IMR-90 (cell line): ENCODE results near the gene DLG5.

Source experiments
- POLR2A ChIP-seq: IDR thresholded peaks from 2 replicates; pipeline ENCODE4 v1.6.1; 2012; ENCODE audit warnings: mild to moderate bottlenecking, low read depth, low read length
- RCOR1 ChIP-seq: IDR thresholded peaks from 2 replicates; pipeline ENCODE4 v1.6.1; 2012; ENCODE audit warnings: mild to moderate bottlenecking, low read length, improper control_type of control experiment; ENCODE audit not compliant: insufficient replicate concordance
- SMC3 ChIP-seq: fragments of 150-350 bp; IDR thresholded peaks from 2 replicates; pipeline ENCODE4 v1.6.1; 2016; ENCODE audit warnings: low read depth, mild to moderate bottlenecking, antibody characterized with exemption, low read length, moderate library complexity

GRCh38 chr10:77863446-77863845, 63.1 kb downstream of the DLG5 start:
- no peak for TF ChIP-seq SMC3
- TF ChIP-seq RCOR1 = no peak
- TF ChIP-seq POLR2A = no peak
